ENCODE measurements around the gene RANBP2.

RANBP2 gene

GRCh38 chr2:108778857-108779256 is 59.6 kb downstream of the RANBP2 start:
- no peak for DNase-seq (ENCODE audit: low spot score)

GRCh38 chr2:108786008-108786353 is 66.7 kb downstream of the RANBP2 start:
- no peak for DNase-seq (ENCODE audit: low spot score)

DNA sequence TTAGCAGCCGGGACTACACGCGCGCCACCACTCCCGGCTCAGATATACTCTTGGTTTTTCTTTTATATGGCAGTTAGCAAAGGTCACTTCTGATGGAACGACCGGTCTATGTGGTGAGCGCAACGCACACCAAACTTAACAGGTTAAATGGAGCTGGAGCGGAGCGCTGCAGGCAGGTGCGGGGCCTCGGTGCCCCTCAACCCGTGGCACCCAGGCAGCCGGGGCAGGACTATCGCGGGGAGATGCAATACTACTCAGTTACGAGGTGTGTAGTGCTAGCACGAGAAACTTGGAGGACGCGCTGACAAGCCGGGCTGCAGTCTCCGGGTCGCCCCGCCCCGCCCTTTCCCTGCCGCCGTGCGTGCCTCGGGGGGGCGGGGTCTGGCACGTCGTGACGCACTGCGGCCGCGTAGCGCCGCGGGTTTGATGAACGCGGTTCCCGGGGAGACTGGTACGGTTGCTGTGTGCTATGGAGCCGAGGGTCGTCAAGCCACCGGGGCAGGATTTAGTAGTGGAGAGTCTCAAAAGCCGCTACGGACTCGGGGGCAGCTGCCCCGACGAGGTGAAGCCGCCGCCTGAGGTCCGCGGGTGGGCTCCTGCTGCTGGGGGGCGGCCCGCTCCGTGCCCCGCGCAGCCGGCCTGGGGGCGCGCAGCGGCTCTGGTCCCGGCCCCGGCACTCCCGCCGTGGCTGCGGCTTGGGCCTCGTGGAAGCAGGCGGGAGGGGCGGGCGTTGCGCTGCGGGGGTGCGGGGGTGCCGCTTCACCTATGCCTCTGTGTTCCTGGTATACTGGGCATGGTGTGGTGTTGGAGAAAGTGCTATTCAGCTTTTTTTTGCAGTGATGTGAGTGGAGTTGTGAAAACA is 67.3 kb downstream of the RANBP2 start, which contains the start of gene CCDC138:
CCDC138 (plus strand) TSS at position 418 of the 862 bp plus-strand sequence; CDS start at position 470, 52 bp downstream.
- peak; percentile 97 for DNase-seq (ENCODE audit: low spot score)

DNA sequence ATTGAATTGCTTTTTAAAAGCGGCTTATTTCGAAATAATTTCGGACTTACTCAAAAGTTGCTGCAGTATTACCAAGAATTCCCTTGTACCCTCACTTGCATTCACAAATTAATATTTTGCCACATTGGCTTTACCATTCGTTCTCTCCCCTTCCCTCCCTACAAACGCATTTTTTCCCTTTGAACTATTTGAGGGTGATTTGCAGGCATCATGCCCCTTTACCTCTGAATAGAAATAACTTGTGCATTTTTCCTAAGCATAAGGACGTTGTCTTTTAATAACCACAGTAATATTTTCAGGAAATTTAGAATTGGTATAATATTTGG is 67.9 kb downstream of the RANBP2 start:
- no peak for DNase-seq (ENCODE audit: low spot score)

DNA sequence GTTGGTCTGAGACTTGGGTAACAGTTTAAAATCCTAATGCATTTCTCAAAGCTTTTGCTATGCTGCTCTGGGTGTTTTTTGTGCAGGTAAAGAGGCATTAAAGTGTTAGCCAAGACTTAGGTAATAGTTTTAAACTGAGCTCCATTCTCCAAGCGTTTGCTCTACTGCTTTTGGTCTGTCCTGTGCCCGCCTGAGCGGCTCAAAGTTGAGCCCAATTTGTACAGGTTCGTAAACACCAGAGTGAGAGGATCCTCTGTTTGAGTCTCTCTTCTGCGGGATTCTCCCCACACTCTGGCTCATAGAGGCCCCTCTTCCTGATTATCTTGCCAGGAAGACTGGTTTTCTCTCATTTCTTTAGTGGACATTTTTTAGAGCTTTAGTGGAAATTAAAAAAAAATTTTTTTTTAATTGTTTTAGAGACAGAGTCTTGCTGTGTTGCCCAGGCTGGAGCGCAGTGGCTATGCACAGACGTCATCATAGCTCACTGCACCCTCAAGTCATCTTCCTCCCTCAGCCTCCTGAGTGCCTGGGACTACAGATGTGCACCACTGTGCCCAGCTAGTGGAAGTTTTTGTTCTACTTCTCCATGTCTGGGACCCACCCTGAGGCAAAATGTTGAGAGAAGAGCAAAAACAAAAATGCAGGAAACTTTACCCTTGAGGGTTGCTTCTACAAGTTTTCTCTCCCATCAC is 83.9 kb downstream of the RANBP2 start:
- DNase-seq (ENCODE audit: low spot score), result no peak

DNA sequence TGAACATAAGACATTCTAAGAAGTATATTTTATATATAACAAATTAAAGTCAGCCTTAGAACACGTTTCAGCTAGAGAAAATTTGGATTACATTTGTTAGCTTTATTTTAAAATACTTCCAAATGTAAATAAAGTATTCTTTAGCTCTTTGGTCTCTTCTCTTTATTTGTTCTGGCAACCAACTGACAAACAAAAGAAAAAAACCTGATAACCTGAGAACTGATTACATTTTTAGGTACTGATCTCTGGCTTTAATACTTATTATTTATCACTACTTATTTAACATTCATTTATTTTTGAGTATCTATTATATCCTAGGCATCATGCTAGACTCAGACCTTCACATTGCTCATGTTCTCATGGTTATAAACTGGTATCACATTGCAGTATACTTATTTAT is 85.8 kb downstream of the RANBP2 start:
- DNase-seq (ENCODE audit: low spot score), result no peak

DNA sequence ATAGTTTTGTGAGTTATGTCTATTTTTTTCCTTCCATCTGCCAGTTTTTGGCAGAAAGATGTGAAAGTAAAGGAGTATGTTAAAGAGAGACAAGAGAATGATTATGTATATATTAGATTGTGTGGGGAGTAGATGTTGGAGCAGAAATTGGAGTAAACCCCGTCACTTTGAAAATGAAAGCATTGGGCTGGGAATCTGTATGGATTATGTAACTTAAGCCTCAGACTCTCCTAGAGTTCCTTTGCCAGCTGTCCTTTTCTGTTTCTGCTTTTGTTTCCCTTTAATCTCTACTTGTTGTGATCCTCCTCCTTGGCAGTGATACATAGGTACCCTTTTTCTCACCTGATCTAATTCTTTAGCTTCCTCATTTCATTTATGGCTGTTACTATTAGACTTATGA is 86.5 kb downstream of the RANBP2 start:
- no peak for DNase-seq (ENCODE audit: low spot score)

- no peak for DNase-seq (ENCODE audit: low spot score)
These were observed 87.3 kb downstream of the RANBP2 start for GRCh38 chr2:108806371-108807113.

DNA sequence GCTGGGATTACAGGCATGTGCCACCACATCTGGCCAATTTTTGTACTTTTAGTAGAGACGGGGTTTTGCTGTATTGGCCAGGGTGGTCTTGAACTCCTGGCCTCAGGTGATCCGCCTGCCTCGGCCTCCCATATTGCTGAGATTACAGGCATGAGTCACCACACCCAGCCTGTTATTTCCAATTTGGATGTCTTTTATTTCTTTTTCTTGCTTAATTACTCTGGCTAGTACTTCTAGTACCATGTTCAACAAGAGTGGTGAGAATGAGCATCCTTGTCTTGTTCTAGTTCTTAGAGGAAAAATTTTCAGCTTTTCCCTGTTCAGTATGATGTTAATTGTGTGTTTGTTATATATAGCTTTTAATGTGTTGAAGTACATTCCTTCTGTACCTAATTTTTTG is 90.7 kb downstream of the RANBP2 start:
- DNase-seq (ENCODE audit: low spot score), result no peak

- no peak for DNase-seq (ENCODE audit: low spot score)
These were observed 92.0 kb downstream of the RANBP2 start for GRCh38 chr2:108810993-108811957.

GRCh38 chr2:108813732-108814131 is 94.5 kb downstream of the RANBP2 start:
- no peak for DNase-seq (ENCODE audit: low spot score)

DNA sequence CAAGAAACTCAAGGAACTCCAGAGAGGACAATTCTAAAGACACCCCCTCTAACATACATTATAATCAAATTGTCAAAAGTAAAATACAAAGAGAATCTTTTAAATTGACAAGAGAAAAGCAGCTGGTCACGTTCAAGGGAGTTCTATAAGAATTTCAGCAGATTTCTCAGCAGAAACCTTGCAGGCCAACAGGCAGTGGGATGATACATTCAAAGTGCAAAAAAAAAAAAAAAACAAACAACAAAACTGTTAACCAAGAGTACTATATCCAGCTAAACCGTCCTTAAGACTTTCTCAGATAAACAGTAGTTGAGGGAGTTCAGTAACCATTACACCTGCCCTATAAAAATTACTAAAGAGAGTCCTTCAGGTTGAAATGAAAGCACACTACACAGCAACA is 101.2 kb downstream of the RANBP2 start:
- DNase-seq (ENCODE audit: low spot score), result no peak

- DNase-seq (ENCODE audit: low spot score), result no peak
These were observed 104.0 kb downstream of the RANBP2 start for GRCh38 chr2:108823286-108823685.

DNA sequence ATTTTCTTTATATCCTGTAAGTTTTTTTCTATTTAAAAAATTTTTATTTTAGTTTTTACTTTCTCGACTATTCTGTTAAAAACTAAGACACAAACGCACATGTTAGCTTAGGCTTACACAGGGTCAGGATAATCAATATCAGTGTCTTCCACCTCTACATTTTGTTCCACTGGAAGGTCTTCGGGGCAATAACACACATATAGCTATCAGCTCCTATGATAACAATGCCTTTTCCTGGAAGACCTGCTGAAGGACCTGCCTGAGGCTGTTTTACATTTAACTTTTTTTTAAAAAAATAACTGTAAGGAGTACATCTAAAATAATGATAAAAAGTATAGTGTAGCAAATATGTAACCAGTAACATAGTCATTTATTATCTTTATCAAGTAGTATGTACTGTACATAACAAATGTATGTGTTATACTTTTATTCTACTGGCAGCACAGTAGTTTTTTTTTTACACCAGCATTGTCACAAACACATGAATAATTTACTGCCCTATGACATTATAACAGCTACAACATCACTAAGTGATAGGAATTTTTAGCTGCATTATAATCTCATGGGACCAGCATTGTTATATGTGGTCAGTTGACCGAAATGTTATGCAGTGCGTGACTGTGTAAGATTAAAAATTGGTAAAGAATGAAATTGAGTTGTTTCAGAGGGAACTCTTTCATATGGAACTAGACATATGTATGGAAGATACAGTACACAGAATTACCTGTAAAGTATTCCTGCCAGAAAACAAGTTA is 105.2 kb downstream of the RANBP2 start:
- DNase-seq (ENCODE audit: low spot score), result no peak

DNA sequence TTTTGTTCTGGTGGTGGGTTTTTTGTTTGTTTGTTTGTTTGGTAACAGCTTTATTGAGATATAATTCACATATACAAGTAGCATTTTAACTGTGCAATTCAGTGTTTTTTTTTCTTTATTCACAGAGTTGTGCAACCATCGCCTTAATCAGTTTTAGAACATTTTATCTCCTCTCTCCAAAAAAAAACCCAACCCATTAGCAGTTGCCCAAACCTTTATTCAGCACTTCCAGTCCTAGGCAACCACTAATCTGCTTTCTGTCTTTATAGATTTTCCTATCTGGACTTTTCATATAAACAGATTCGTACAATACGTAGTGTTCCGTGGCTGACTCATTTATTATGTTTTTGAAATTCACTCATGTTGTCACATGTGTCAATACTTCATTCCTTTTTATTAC is 106.0 kb downstream of the RANBP2 start:
- DNase-seq (ENCODE audit: low spot score), result no peak

DNA sequence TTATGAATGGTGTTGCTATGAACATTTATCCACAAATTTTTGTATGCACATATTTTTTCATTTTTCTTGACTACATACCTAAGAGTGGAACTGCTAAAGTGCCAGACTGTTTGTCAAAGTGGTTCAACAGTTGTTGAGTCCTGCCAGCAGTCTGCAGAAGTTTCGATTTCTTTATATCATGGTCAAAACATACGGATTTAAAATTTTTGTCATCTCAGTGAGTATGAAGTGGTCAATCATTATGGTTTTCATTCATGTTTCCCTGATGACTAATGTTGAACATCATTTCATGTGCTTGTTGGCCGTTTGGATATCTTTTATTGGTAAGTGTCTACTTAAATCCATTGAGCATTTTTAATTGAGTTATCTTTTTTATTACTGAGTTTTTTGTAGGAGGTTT is 106.5 kb downstream of the RANBP2 start:
- DNase-seq (ENCODE audit: low spot score), result no peak

DNA sequence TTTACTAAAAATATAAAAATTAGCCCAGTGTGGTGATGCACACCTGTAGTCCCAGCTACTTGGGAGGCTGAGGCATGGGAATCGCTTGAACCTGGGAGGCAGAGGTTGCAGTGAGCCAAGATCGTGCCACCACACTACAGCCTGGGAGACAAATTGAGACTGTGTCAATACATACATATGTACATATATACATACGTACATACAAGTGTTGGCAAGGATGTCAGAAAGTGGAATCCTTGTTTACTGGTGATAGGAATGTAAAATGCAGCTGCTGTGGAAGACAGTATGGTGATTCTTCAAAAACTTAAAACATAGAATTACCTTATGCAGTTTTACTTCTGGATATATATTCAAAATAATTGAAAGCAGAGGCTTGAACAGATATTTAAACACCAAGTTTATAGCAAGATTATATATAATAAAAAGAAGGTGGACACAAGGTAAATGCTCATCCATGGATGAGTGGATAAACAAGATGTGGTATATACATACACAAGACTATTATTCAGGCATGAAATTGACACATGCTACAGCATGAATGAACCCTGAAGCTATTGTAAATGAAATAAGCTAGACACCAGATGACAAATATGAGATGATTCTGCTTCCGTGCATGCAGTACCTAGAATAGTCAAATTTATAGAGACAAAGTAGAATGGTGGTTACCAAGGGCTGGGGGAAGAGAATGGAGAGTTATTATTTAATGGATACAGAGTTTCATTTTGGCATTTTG is 110.5 kb downstream of the RANBP2 start:
- DNase-seq (ENCODE audit: low spot score), result no peak

- DNase-seq (ENCODE audit: low spot score), result no peak
These were observed 113.9 kb downstream of the RANBP2 start for GRCh38 chr2:108833219-108833618.

- no peak for DNase-seq (ENCODE audit: low spot score)
These were observed 115.3 kb downstream of the RANBP2 start for GRCh38 chr2:108834620-108835019.

DNA sequence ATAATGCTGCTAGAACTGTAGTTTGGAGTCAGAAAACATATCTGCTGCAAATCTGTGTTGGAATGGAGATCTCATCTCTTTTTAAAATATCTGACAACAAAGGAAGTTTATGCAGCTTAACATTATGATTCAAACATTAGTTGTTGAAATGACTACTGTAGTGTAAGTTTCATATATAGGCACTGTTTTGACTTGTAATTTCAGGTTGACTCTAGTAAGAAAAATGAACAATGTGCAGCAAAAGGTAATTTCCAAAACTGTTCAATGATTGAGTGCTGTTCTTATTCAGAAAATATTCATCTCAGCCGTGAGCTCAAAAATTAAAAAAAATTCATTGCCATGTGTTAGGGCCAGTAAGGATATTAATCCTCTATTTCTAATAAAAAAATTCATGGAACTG is 115.8 kb downstream of the RANBP2 start:
- DNase-seq (ENCODE audit: low spot score), result no peak

All from AG08396 (cell line).